Fibroblast of villous mesenchyme (primary cell): ENCODE measurements around the gene FRAT1. TPM values are rescaled to one million over a fixed set of nuclear protein-coding genes. Genes with fewer than 3 reads are reported as not detected.

Source experiments
- DNase-seq: peaks from one replicate; pipeline ENCODE4 v3.0.0-alpha.2; 2010; ENCODE audit warnings: low read depth
- H3K4me3 ChIP-seq: 2 replicates; pipeline ENCODE4 v1.5.1; 2011; ENCODE audit warnings: low read depth, mild to moderate bottlenecking, low read length
- CTCF ChIP-seq: IDR thresholded peaks from 2 replicates; pipeline ENCODE4 v1.5.1; 2012; ENCODE audit warnings: low read depth, mild to moderate bottlenecking, low read length; ENCODE audit not compliant: insufficient read depth
- total RNA-seq: library from RNA; depleted of rRNA; stranded (reverse); fragments of >200 nt; gene quantifications from 2 replicates; pipeline ENCODE4 v1.2.3, GENCODE V29; 2012

Gene FRAT1
- total RNA-seq, 1 donor: 1.7 TPM

GRCh38 chr10:97321804-97322190, 2.7 kb downstream of the FRAT1 start:
- no peak for TF ChIP-seq CTCF
- no peak for DNase-seq
- no peak overlapping the region for H3K4me3 ChIP-seq

- H3K4me3 ChIP-seq: no peak overlapping the region
- TF ChIP-seq CTCF: no peak
- DNase-seq: no peak
Observed at GRCh38 chr10:97323501-97323900, 4.4 kb downstream of the FRAT1 start.

- DNase-seq: no peak
- TF ChIP-seq CTCF: no peak
- H3K4me3 ChIP-seq: no peak overlapping the region
Observed at GRCh38 chr10:97325754-97326153, 6.7 kb downstream of the FRAT1 start.

GRCh38 chr10:97327348-97328294, 8.6 kb downstream of the FRAT1 start:
- H3K4me3 ChIP-seq: no peak overlapping the region
- no peak for DNase-seq
- no peak for TF ChIP-seq CTCF

GRCh38 chr10:97328646-97329453, 9.8 kb downstream of the FRAT1 start:
- DNase-seq: peak; percentile 48
- no peak overlapping the region for H3K4me3 ChIP-seq
- no peak for TF ChIP-seq CTCF

GRCh38 chr10:97329766-97330165, 10.7 kb downstream of the FRAT1 start:
- no peak for DNase-seq
- no peak for TF ChIP-seq CTCF
- no peak overlapping the region for H3K4me3 ChIP-seq
